Stomach (tissue), 4 donors: ENCODE data around the gene PFKP.

Experiments
- CTCF ChIP-seq, 7 experiments: fragments of 450-650 bp in 4 of 7; fragments of 200-600 bp in 3 of 7; sonication (generic) in 3 of 7; IDR thresholded peaks; one replicate each; pipeline ENCODE4 v1.5.1; 2016 to 2019; ENCODE audit warnings: antibody characterized with exemption in 7 of 7, control low read depth in 2 of 7, mild to moderate bottlenecking in 1 of 7
- POLR2A ChIP-seq, 4 donors: fragments of 450-650 bp; IDR thresholded peaks; one replicate each; pipeline ENCODE4 v1.6.1; 2016; ENCODE audit warnings: antibody characterized with exemption in 4 of 4, control low read depth in 2 of 4, mild to moderate bottlenecking in 1 of 4, moderate library complexity in 1 of 4
- POLR2AphosphoS5 ChIP-seq, 3 donors: sonication (generic); formaldehyde crosslinking; IDR thresholded peaks; one replicate each; pipeline ENCODE4 v1.6.1; 2016; ENCODE audit warnings: antibody characterized with exemption in 3 of 3

- TF ChIP-seq CTCF (IDR thresholded peaks at IDR 0.05) = no peak
- no peak for TF ChIP-seq POLR2A (IDR thresholded peaks at IDR 0.05)
- TF ChIP-seq POLR2AphosphoS5 (IDR thresholded peaks at IDR 0.05) = no peak
Observed at GRCh38 chr10:3046210-3046779, 21.1 kb upstream of the PFKP start.
